A673 (cell line): Measurements from ENCODE around the gene NOM1.

ENCODE experiments used
- CTCF ChIP-seq: fragments of 300-800, 200-600 bp; sonication (generic); conservative IDR thresholded peaks from 2 replicates; pipeline ENCODE4 v1.5.1; 2017; ENCODE audit warnings: low read depth, mild to moderate bottlenecking, antibody characterized with exemption, low read length, moderate library complexity, mixed read lengths
- EZH2 ChIP-seq: fragments of 200-600 bp; sonication (generic); IDR thresholded peaks from 2 replicates; pipeline ENCODE4 v1.6.1; 2017; ENCODE audit warnings: borderline replicate concordance, low read depth, mild to moderate bottlenecking, mixed read lengths, antibody characterized with exemption, low read length; ENCODE audit not compliant: poor library complexity, severe bottlenecking

- TF ChIP-seq CTCF (peak; percentile 57), EZH2 (no peak)
Observed at GRCh38 chr7:156949541-156950380, at the start of gene NOM1.
